ENCODE results near the gene SLC17A7.
A peak's percentile ranks its signal among the peaks of the same experiment; 100 is the strongest.
"Not testable (repeated sequence)": the region's sequence is repeated elsewhere in the genome, so short reads cannot be mapped to it uniquely, and the experiment has no call there.

SLC17A7 gene

DNA sequence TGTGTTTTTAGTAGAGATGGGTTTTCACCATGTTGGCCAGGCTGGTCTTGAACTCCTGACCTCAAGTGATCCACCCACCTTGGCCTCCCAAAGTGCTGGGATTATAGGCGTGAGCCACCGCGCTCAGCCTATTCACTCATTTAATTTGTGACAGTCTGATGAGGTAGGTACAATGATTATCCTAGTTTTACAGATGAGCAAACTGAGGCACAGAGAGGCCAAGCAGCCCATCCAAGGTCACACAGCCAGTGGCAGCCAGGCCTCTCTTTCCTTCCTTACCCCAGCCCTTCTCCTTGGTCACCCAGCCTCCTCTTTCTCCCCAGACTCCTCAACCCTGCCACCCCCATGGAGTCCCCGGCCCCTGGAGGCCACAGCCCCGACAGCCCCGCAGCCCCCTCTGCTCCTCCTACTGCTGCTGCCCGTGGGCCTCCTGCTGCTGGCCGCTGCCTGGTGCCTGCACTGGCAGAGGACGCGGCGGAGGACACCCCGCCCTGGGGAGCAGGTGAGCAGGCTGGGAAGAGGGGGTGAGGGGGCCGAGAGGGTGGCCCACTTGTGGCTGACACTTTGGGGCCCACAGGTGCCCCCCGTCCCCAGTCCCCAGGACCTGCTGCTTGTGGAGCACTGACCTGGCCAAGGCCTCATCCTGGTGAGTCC, 38.8 kb upstream of the SLC17A7 start:
- H3K4me1 ChIP-seq (ENCODE audit: control insufficient read depth, insufficient read depth, low read length) = no peaks in the 10 kb centered on the region
- no peaks in the 10 kb centered on the region for H3K9me3 ChIP-seq (ENCODE audit: control insufficient read depth, insufficient read depth, low read length)
- no peak overlapping the region for H3K4me3 ChIP-seq (ENCODE audit: low read depth, low read length)
- H3K9ac ChIP-seq (ENCODE audit: low read depth, low read length) = no peak overlapping the region
- H3K36me3 ChIP-seq (ENCODE audit: control insufficient read depth, insufficient read depth, low read length) = no peaks in the 10 kb centered on the region
- no peak overlapping the region for H3K27ac ChIP-seq (ENCODE audit: low read depth, low read length)
- H3K27me3 ChIP-seq (ENCODE audit: control insufficient read depth, insufficient read depth, low read length) = peaks cover under 1% of the 10 kb centered on the region; the same call in 1 of the 2 replicates

DNA sequence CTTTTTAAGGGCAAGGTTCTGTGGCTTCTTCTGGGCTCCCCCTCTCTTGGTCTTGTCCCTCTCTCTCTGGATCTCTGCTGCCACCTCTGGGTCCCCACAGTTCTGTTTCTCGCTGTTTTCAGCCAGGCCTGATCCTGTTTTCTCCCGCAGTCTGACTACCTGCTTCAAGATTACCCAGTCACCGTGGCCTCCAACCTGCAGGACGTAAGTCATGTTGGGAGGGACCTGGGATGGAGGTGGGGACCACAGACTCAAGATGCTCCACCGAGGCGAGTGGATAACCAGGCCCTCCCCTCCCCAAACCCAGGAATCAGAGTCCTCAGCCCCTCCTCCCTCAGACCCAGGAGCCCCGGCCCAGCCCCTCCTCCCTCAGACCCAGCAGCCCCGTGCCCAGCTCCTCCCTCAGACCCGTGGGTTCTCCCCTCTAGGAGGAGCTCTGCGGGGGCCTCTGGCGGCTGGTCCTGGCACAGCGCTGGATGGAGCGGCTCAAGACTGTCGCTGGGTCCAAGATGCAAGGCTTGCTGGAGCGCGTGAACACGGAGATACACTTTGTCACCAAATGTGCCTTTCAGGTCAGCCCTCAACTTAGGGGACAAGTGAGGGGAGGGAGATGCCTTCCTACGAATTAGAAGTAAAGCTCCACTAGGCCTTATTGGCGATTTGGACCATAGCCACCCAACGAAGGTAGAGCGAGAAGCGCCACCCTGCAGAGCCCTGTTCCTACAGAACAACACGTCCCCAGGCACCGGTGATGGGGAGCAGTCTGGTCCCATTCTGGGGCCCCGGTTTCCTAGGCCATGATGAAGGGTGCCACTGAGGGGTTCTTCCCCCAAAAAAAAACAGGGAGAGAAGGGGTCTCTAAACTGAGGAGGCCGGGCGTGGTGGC, 34.9 kb upstream of the SLC17A7 start:
- Histone ChIP-seq H3K27ac (ENCODE audit: low read depth, low read length) (no peak overlapping the region), H3K4me3 (ENCODE audit: low read depth, low read length) (peak overlapping the region; percentile 28; the same call in 1 of the 2 replicates), H3K9ac (ENCODE audit: low read depth, low read length) (no peak overlapping the region), H3K4me1 (ENCODE audit: control insufficient read depth, insufficient read depth, low read length) (no peaks in the 10 kb centered on the region), H3K36me3 (ENCODE audit: control insufficient read depth, insufficient read depth, low read length) (no peaks in the 10 kb centered on the region), H3K27me3 (ENCODE audit: control insufficient read depth, insufficient read depth, low read length) (peaks cover 6% of the 10 kb centered on the region; the same call in 1 of the 2 replicates), H3K9me3 (ENCODE audit: control insufficient read depth, insufficient read depth, low read length) (no peaks in the 10 kb centered on the region)

DNA sequence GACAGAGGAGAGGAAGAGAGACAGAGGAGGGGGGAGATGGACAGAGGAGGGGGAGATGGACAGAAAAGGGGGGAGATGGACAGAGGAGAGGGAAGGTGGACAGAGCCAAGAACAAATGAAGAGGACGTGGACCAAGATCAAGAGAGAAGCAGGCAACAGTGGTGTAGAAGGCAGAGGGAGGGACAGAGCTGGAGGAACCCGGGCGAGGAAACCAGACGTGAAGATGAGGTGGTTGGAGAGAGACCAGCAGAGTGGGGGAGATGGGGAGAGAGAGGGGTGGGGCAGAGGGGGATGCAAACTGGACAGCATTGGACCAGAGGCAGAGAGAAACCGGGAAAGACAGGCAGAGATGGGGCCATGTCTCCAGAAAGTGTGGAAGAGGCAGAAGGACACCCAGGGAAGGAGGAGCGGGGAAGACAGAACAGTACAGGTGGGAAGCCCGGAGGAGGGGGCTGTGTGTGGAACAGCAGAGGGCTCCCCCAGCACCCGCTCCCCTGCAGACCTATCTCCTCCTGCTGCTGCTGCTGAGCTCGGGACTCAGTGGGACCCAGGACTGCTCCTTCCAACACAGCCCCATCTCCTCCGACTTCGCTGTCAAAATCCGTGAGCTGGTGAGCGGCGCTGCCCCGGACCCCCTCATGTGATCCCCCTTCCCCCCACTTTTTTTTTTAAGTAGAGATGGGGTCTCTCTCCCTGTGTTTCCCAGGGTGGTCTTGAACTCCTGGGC, 34.0 kb upstream of the SLC17A7 start:
- Histone ChIP-seq H3K4me3 (ENCODE audit: low read depth, low read length) (no peak overlapping the region), H3K9ac (ENCODE audit: low read depth, low read length) (no peak overlapping the region), H3K4me1 (ENCODE audit: control insufficient read depth, insufficient read depth, low read length) (no peaks in the 10 kb centered on the region), H3K36me3 (ENCODE audit: control insufficient read depth, insufficient read depth, low read length) (peaks cover 5% of the 10 kb centered on the region; the same call in 1 of the 2 replicates), H3K27ac (ENCODE audit: low read depth, low read length) (no peak overlapping the region), H3K9me3 (ENCODE audit: control insufficient read depth, insufficient read depth, low read length) (no peaks in the 10 kb centered on the region), H3K27me3 (ENCODE audit: control insufficient read depth, insufficient read depth, low read length) (peaks cover 6% of the 10 kb centered on the region; the same call in 1 of the 2 replicates)

DNA sequence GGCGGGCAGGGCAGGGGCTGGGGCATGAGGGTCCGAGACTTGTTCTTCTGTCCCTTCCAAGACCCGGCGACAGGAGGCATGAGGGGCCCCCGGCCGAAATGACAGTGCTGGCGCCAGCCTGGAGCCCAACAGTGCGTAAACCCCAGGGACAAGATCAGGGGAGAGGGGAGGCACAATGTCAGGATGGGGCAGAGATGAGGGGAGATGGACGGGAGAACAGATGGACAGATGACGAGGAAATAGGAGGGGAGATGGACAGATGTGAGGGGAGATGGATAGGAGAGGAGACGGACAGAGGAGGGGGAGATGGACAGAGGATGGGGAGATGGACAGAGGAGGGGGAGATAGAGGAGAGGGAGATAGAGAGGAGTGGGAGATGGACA, 33.2 kb upstream of the SLC17A7 start:
- H3K4me3 ChIP-seq (ENCODE audit: low read depth, low read length) = no peak overlapping the region
- no peak overlapping the region for H3K9ac ChIP-seq (ENCODE audit: low read depth, low read length)
- H3K27ac ChIP-seq (ENCODE audit: low read depth, low read length) = no peak overlapping the region
- H3K36me3 ChIP-seq (ENCODE audit: control insufficient read depth, insufficient read depth, low read length) = peaks cover 12% of the 10 kb centered on the region
- H3K9me3 ChIP-seq (ENCODE audit: control insufficient read depth, insufficient read depth, low read length) = no peaks in the 10 kb centered on the region
- H3K4me1 ChIP-seq (ENCODE audit: control insufficient read depth, insufficient read depth, low read length) = no peaks in the 10 kb centered on the region
- H3K27me3 ChIP-seq (ENCODE audit: control insufficient read depth, insufficient read depth, low read length) = peaks cover 6% of the 10 kb centered on the region; the same call in 1 of the 2 replicates

GRCh38 chr19:49473868-49474541, 32.7 kb upstream of the SLC17A7 start, which contains the start of gene FLT3LG:
FLT3LG (plus strand) TSS chr19:49474215; CDS start chr19:49474640, 425 bp downstream.
- peak within 1 kb of the TSS; percentile 40; the same call in 1 of the 2 replicates for H3K4me3 ChIP-seq (ENCODE audit: low read depth, low read length)
- H3K36me3 ChIP-seq (ENCODE audit: control insufficient read depth, insufficient read depth, low read length) = peaks cover 12% of the 10 kb centered on the region
- no peaks in the 10 kb centered on the region for H3K9me3 ChIP-seq (ENCODE audit: control insufficient read depth, insufficient read depth, low read length)
- no peak within 1 kb of the TSS for H3K27ac ChIP-seq (ENCODE audit: low read depth, low read length)
- peaks cover 6% of the 10 kb centered on the region; the same call in 1 of the 2 replicates for H3K27me3 ChIP-seq (ENCODE audit: control insufficient read depth, insufficient read depth, low read length)
- H3K4me1 ChIP-seq (ENCODE audit: control insufficient read depth, insufficient read depth, low read length) = no peaks in the 10 kb centered on the region
- H3K9ac ChIP-seq (ENCODE audit: low read depth, low read length) = no peak within 1 kb of the TSS

GRCh38 chr19:49473501-49473867, 32.2 kb upstream of the SLC17A7 start:
- not testable (repeated sequence) for H3K27me3 ChIP-seq (ENCODE audit: control insufficient read depth, insufficient read depth, low read length); H3K4me3 ChIP-seq (ENCODE audit: low read depth, low read length); H3K9me3 ChIP-seq (ENCODE audit: control insufficient read depth, insufficient read depth, low read length); H3K4me1 ChIP-seq (ENCODE audit: control insufficient read depth, insufficient read depth, low read length); H3K9ac ChIP-seq (ENCODE audit: low read depth, low read length); H3K27ac ChIP-seq (ENCODE audit: low read depth, low read length)
- H3K36me3 ChIP-seq (ENCODE audit: control insufficient read depth, insufficient read depth, low read length) = peaks cover 12% of the 10 kb centered on the region

- Histone ChIP-seq H3K9ac (ENCODE audit: low read depth, low read length) (no peak overlapping the region), H3K27me3 (ENCODE audit: control insufficient read depth, insufficient read depth, low read length) (peaks cover 6% of the 10 kb centered on the region; the same call in 1 of the 2 replicates), H3K27ac (ENCODE audit: low read depth, low read length) (no peak overlapping the region), H3K36me3 (ENCODE audit: control insufficient read depth, insufficient read depth, low read length) (peaks cover 12% of the 10 kb centered on the region), H3K4me1 (ENCODE audit: control insufficient read depth, insufficient read depth, low read length) (no peaks in the 10 kb centered on the region; the same call in 1 of the 2 replicates), H3K4me3 (ENCODE audit: low read depth, low read length) (no peak overlapping the region), H3K9me3 (ENCODE audit: control insufficient read depth, insufficient read depth, low read length) (no peaks in the 10 kb centered on the region)
Measured at GRCh38 chr19:49472936-49473335, 31.6 kb upstream of the SLC17A7 start.

- Histone ChIP-seq H3K4me3 (ENCODE audit: low read depth, low read length) (no peak overlapping the region), H3K4me1 (ENCODE audit: control insufficient read depth, insufficient read depth, low read length) (no peaks in the 10 kb centered on the region; the same call in 1 of the 2 replicates), H3K9me3 (ENCODE audit: control insufficient read depth, insufficient read depth, low read length) (no peaks in the 10 kb centered on the region), H3K9ac (ENCODE audit: low read depth, low read length) (no peak overlapping the region), H3K27ac (ENCODE audit: low read depth, low read length) (no peak overlapping the region), H3K36me3 (ENCODE audit: control insufficient read depth, insufficient read depth, low read length) (peaks cover 16% of the 10 kb centered on the region), H3K27me3 (ENCODE audit: control insufficient read depth, insufficient read depth, low read length) (peaks cover 6% of the 10 kb centered on the region; the same call in 1 of the 2 replicates)
Measured at GRCh38 chr19:49470615-49470978, 29.3 kb upstream of the SLC17A7 start.

GRCh38 chr19:49469828-49470614, 28.7 kb upstream of the SLC17A7 start:
- Histone ChIP-seq H3K27me3 (ENCODE audit: control insufficient read depth, insufficient read depth, low read length) (peaks cover 4% of the 10 kb centered on the region; the same call in 1 of the 2 replicates), H3K27ac (ENCODE audit: low read depth, low read length) (no peak overlapping the region), H3K4me1 (ENCODE audit: control insufficient read depth, insufficient read depth, low read length) (no peaks in the 10 kb centered on the region; the same call in 1 of the 2 replicates), H3K9me3 (ENCODE audit: control insufficient read depth, insufficient read depth, low read length) (no peaks in the 10 kb centered on the region), H3K9ac (ENCODE audit: low read depth, low read length) (no peak overlapping the region), H3K36me3 (ENCODE audit: control insufficient read depth, insufficient read depth, low read length) (peaks cover 19% of the 10 kb centered on the region), H3K4me3 (ENCODE audit: low read depth, low read length) (no peak overlapping the region)

Measured in HUES48 (cell line).